ENCODE results near the gene GABRB3. TPM values are rescaled to one million over a fixed set of nuclear protein-coding genes. Genes with fewer than 3 reads are reported as not detected.

The GABRB3 gene
- total RNA-seq, 4 donors from 2014 or later = 15.0 to 46.7 (median 20.6) TPM

- Histone ChIP-seq H3K4me3 (replicated peaks in 1 of 3) (no peak overlapping the region), H3K27ac (no peak overlapping the region), H3K36me3 (no peaks in the 10 kb centered on the region), H3K27me3 (no peaks in the 10 kb centered on the region), H3K4me1 (no peaks in the 10 kb centered on the region), H3K9me3 (no peaks in the 10 kb centered on the region)
- TF ChIP-seq POLR2A (IDR thresholded peaks at IDR 0.05) (no peak), CTCF (IDR thresholded peaks at IDR 0.05) (no peak)
- WGBS, 2 donors = 90 to 91% methylated on average over 7 of the region's 7 CpGs
- intact Hi-C loops (cut with DNase I) = no loop called here
- no peak for DNase-seq
Observed at GRCh38 chr15:26561896-26562295, 211.0 kb downstream of the GABRB3 start.

- 49 to 61% methylated on average over 5 of the region's 5 CpGs for WGBS, 2 donors
- Histone ChIP-seq H3K9me3 (no peaks in the 10 kb centered on the region), H3K27ac (no peak overlapping the region), H3K36me3 (no peaks in the 10 kb centered on the region), H3K27me3 (no peaks in the 10 kb centered on the region), H3K4me1 (no peaks in the 10 kb centered on the region), H3K4me3 (replicated peaks in 1 of 3) (no peak overlapping the region)
- intact Hi-C loops (cut with DNase I) = no loop called here
- DNase-seq = no peak
- TF ChIP-seq POLR2A (IDR thresholded peaks at IDR 0.05) = no peak
- TF ChIP-seq CTCF (IDR thresholded peaks at IDR 0.05) = no peak
Observed at GRCh38 chr15:26561130-26561529, 211.7 kb downstream of the GABRB3 start.

GRCh38 chr15:26555898-26556297 lies 217.0 kb downstream of the GABRB3 start:
- Histone ChIP-seq H3K9me3 (no peaks in the 10 kb centered on the region), H3K4me1 (no peaks in the 10 kb centered on the region), H3K36me3 (no peaks in the 10 kb centered on the region), H3K27me3 (no peaks in the 10 kb centered on the region), H3K27ac (no peak overlapping the region), H3K4me3 (replicated peaks in 1 of 3) (no peak overlapping the region)
- WGBS, 2 donors = 89 to 97% methylated on average over 3 of the region's 3 CpGs
- DNase-seq = no peak
- intact Hi-C loops (cut with DNase I) = loop anchor here (10.0 kb wide), 1 partner anchor 59 kb away; no protein-coding TSS in a partner anchor
- TF ChIP-seq CTCF (IDR thresholded peaks at IDR 0.05) (no peak), POLR2A (IDR thresholded peaks at IDR 0.05) (no peak)

DNA sequence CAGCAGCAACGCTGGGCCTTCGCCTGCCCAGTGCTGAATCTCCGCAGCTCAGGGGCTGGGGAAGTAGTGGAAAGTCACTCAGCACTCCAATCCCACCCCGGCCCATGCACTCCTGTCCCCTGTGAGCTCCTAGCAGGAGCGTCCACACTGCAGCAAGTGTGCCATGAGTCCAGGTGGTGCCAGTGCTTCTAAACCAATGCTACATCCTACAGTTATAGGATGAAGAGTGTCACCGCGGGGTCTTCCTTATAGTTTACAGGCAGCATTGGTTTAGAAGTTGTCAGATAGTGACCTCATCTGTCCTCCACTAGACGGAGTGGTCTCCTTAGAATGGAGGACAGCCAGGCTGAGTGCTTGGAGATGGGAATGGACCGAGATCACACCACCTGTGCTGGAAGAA lies 221.4 kb downstream of the GABRB3 start:
- H3K36me3 ChIP-seq = no peaks in the 10 kb centered on the region
- no peak for DNase-seq
- intact Hi-C loops (cut with DNase I) = loop anchor here (10.0 kb wide), 1 partner anchor 63 kb away; no protein-coding TSS in a partner anchor
- WGBS, 2 donors = 92 to 94% methylated on average over 9 of the region's 9 CpGs
- TF ChIP-seq POLR2A (IDR thresholded peaks at IDR 0.05) (no peak), CTCF (IDR thresholded peaks at IDR 0.05) (no peak)
- H3K4me1 ChIP-seq = no peaks in the 10 kb centered on the region
- H3K4me3 ChIP-seq (replicated peaks in 1 of 3) = no peak overlapping the region
- H3K27ac ChIP-seq = no peak overlapping the region
- H3K27me3 ChIP-seq = no peaks in the 10 kb centered on the region
- H3K9me3 ChIP-seq = no peaks in the 10 kb centered on the region

- Histone ChIP-seq H3K9me3 (no peaks in the 10 kb centered on the region), H3K36me3 (no peaks in the 10 kb centered on the region), H3K27ac (no peak overlapping the region), H3K4me1 (no peaks in the 10 kb centered on the region), H3K27me3 (no peaks in the 10 kb centered on the region), H3K4me3 (replicated peaks in 1 of 3) (no peak overlapping the region)
- intact Hi-C loops (cut with DNase I) = loop anchor here (10.0 kb wide), 1 partner anchor 64 kb away; no protein-coding TSS in a partner anchor
- TF ChIP-seq CTCF (IDR thresholded peaks at IDR 0.05) = no peak
- no peak for DNase-seq
- 76 to 87% methylated on average over 3 of the region's 3 CpGs for WGBS, 2 donors
Observed at GRCh38 chr15:26550880-26551279, 222.0 kb downstream of the GABRB3 start.

Measured in thyroid gland (tissue), 4 donors.